ENCODE results near the gene RNU1-4.
"Not testable (repeated sequence)": the region's sequence is repeated elsewhere in the genome, so short reads cannot be mapped to it uniquely, and the experiment has no call there.

DNA sequence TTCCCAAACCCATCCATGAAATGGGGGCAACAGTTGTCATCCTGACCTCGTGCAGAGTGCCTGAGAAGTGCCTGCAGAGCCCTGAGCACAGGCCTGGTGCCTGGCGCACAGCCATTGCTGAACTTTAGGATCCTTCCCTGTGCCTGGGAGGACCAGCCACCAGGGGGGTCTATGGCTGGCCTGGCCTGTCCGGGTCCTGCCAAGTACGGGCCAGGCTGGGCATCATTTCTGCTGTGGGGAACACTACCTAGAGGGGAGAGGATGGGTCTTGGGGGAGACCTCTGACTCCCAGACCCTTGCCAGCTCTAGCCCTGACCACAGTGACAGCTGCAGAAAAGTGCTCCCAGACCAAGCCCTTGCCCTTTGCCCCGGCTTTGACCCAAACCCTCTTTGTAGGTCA lies 28.2 kb upstream of the RNU1-4 start:
- TF ChIP-seq POLR2A (IDR thresholded peaks at IDR 0.05; ENCODE audit: low read depth, low read length); TAF1 (IDR thresholded peaks at IDR 0.05; ENCODE audit: borderline replicate concordance, low read depth, low read length): not testable (repeated sequence)
